ENCODE measurements around the gene CYB5D1.

CYB5D1 gene

GRCh38 chr17:7884581-7885366, 27.0 kb downstream of the CYB5D1 start:
- Histone ChIP-seq H3K79me1 (replicated peaks; ENCODE audit: low read length, poor library complexity, severe bottlenecking) (peaks cover 4% of the 10 kb centered on the region), H2AFZ (ENCODE audit: low read depth, low read length) (no peak overlapping the region), H2BK120ac (ENCODE audit: low read depth, low read length) (peak overlapping the region; percentile 100), H3K4me3 (ENCODE audit: insufficient read depth in 1 of 2, low read depth in 1 of 2, low read length in 2 of 2) (peak overlapping the region; percentile 70 to 94), H3K27ac (ENCODE audit: low read length, poor library complexity, severe bottlenecking) (peak overlapping the region; percentile 66), H2BK12ac (ENCODE audit: low read length in 2 of 2) (no peak overlapping the region), H3K9me3 (ENCODE audit: control insufficient read depth, low read length) (no peaks in the 10 kb centered on the region), H3K4me2 (ENCODE audit: low read length, poor library complexity, severe bottlenecking) (no peak overlapping the region), H3K9ac (ENCODE audit: low read length) (peak overlapping the region; percentile 91), H3K27me3 (ENCODE audit: control insufficient read depth in 1 of 2, insufficient read depth in 1 of 2, low read length in 2 of 2) (no peaks in the 10 kb centered on the region), H2BK5ac (ENCODE audit: low read depth, low read length, poor library complexity, severe bottlenecking) (peak overlapping the region; percentile 93), H3K4ac (ENCODE audit: low read depth in 1 of 2, low read length in 2 of 2) (peak overlapping the region; percentile 72 to 97), H3K23ac (ENCODE audit: low read length in 2 of 2) (no peak overlapping the region), H3K18ac (ENCODE audit: low read depth in 1 of 2, low read length in 2 of 2) (peak overlapping the region; percentile 95 to 96), H2AK5ac (ENCODE audit: low read length, severe bottlenecking) (no peak overlapping the region), H3K14ac (ENCODE audit: low read length in 2 of 2) (peak overlapping the region in 1 of 2 experiments; percentile 50), H3K4me1 (ENCODE audit: control insufficient read depth, insufficient read depth, low read depth, low read length) (peaks cover 22% of the 10 kb centered on the region), H3K36me3 (ENCODE audit: control insufficient read depth in 1 of 2, insufficient read depth in 2 of 2, low read depth in 1 of 2, low read length in 2 of 2) (peaks cover 4 to 28% of the 10 kb centered on the region in 2 experiments), H4K8ac (ENCODE audit: low read length) (peak overlapping the region; percentile 94), H2BK15ac (ENCODE audit: low read depth, poor library complexity, severe bottlenecking) (peak overlapping the region; percentile 95), H4K91ac (ENCODE audit: low read length) (peak overlapping the region; percentile 90)
- DNase-seq: peak; percentile 8
- WGBS: no CpG with 5 or more reads among the region's 100 CpGs

GRCh38 chr17:7885367-7886226, 27.8 kb downstream of the CYB5D1 start:
- peak overlapping the region; percentile 91 for H3K9ac ChIP-seq (ENCODE audit: low read length)
- H2BK120ac ChIP-seq (ENCODE audit: low read depth, low read length): peak overlapping the region; percentile 94
- H2AFZ ChIP-seq (ENCODE audit: low read depth, low read length): peak overlapping the region; percentile 6
- H3K14ac ChIP-seq (ENCODE audit: low read length in 2 of 2): peak overlapping the region in 1 of 2 experiments; percentile 100
- peak overlapping the region; percentile 91 for H4K91ac ChIP-seq (ENCODE audit: low read length)
- peaks cover 22% of the 10 kb centered on the region for H3K4me1 ChIP-seq (ENCODE audit: control insufficient read depth, insufficient read depth, low read depth, low read length)
- WGBS: under 1% methylated on average over 46 of the region's 64 CpGs
- no peaks in the 10 kb centered on the region for H3K27me3 ChIP-seq (ENCODE audit: control insufficient read depth in 1 of 2, insufficient read depth in 1 of 2, low read length in 2 of 2)
- peaks cover 10 to 23% of the 10 kb centered on the region in 2 experiments for H3K36me3 ChIP-seq (ENCODE audit: control insufficient read depth in 1 of 2, insufficient read depth in 2 of 2, low read depth in 1 of 2, low read length in 2 of 2)
- peak overlapping the region; percentile 70 to 94 for H3K4me3 ChIP-seq (ENCODE audit: insufficient read depth in 1 of 2, low read depth in 1 of 2, low read length in 2 of 2)
- H2BK5ac ChIP-seq (ENCODE audit: low read depth, low read length, poor library complexity, severe bottlenecking): peak overlapping the region; percentile 93
- H3K27ac ChIP-seq (ENCODE audit: low read length, poor library complexity, severe bottlenecking): peak overlapping the region; percentile 95
- peak; percentile 64 for DNase-seq
- peaks cover 4% of the 10 kb centered on the region for H3K79me1 ChIP-seq (replicated peaks; ENCODE audit: low read length, poor library complexity, severe bottlenecking)
- H3K4ac ChIP-seq (ENCODE audit: low read depth in 1 of 2, low read length in 2 of 2): peak overlapping the region; percentile 42 to 88
- peak overlapping the region in 1 of 2 experiments; percentile 16 for H3K23ac ChIP-seq (ENCODE audit: low read length in 2 of 2)
- no peaks in the 10 kb centered on the region for H3K9me3 ChIP-seq (ENCODE audit: control insufficient read depth, low read length)
- peak overlapping the region; percentile 94 for H3K4me2 ChIP-seq (ENCODE audit: low read length, poor library complexity, severe bottlenecking)
- H2BK15ac ChIP-seq (ENCODE audit: low read depth, poor library complexity, severe bottlenecking): peak overlapping the region; percentile 60
- H2AK5ac ChIP-seq (ENCODE audit: low read length, severe bottlenecking): peak overlapping the region; percentile 14
- H3K18ac ChIP-seq (ENCODE audit: low read depth in 1 of 2, low read length in 2 of 2): peak overlapping the region; percentile 74 to 96
- peak overlapping the region; percentile 30 for H4K8ac ChIP-seq (ENCODE audit: low read length)
- peak overlapping the region; percentile 51 to 89 for H2BK12ac ChIP-seq (ENCODE audit: low read length in 2 of 2)

- peak overlapping the region; percentile 70 to 94 for H3K4me3 ChIP-seq (ENCODE audit: insufficient read depth in 1 of 2, low read depth in 1 of 2, low read length in 2 of 2)
- peak overlapping the region; percentile 12 for H4K8ac ChIP-seq (ENCODE audit: low read length)
- peak overlapping the region; percentile 32 for H4K91ac ChIP-seq (ENCODE audit: low read length)
- H2BK120ac ChIP-seq (ENCODE audit: low read depth, low read length): peak overlapping the region; percentile 84
- peak overlapping the region in 1 of 2 experiments; percentile 73 for H3K14ac ChIP-seq (ENCODE audit: low read length in 2 of 2)
- peak overlapping the region; percentile 96 for H3K18ac ChIP-seq (ENCODE audit: low read depth in 1 of 2, low read length in 2 of 2)
- H3K9me3 ChIP-seq (ENCODE audit: control insufficient read depth, low read length): no peaks in the 10 kb centered on the region
- peak overlapping the region; percentile 91 for H3K9ac ChIP-seq (ENCODE audit: low read length)
- H2BK5ac ChIP-seq (ENCODE audit: low read depth, low read length, poor library complexity, severe bottlenecking): peak overlapping the region; percentile 53
- H3K4ac ChIP-seq (ENCODE audit: low read depth in 1 of 2, low read length in 2 of 2): peak overlapping the region; percentile 46 to 88
- H3K27me3 ChIP-seq (ENCODE audit: control insufficient read depth in 1 of 2, insufficient read depth in 1 of 2, low read length in 2 of 2): no peaks in the 10 kb centered on the region
- peak overlapping the region; percentile 94 for H3K4me2 ChIP-seq (ENCODE audit: low read length, poor library complexity, severe bottlenecking)
- peak overlapping the region; percentile 72 to 89 for H2BK12ac ChIP-seq (ENCODE audit: low read length in 2 of 2)
- peak overlapping the region; percentile 95 for H3K27ac ChIP-seq (ENCODE audit: low read length, poor library complexity, severe bottlenecking)
- H2AK5ac ChIP-seq (ENCODE audit: low read length, severe bottlenecking): peak overlapping the region; percentile 98
- no peak overlapping the region for H2AFZ ChIP-seq (ENCODE audit: low read depth, low read length)
- no peak overlapping the region for H3K23ac ChIP-seq (ENCODE audit: low read length in 2 of 2)
- peaks cover 22% of the 10 kb centered on the region for H3K4me1 ChIP-seq (ENCODE audit: control insufficient read depth, insufficient read depth, low read depth, low read length)
- H3K36me3 ChIP-seq (ENCODE audit: control insufficient read depth in 1 of 2, insufficient read depth in 2 of 2, low read depth in 1 of 2, low read length in 2 of 2): peaks cover 18 to 23% of the 10 kb centered on the region in 2 experiments
- peak; percentile 61 for DNase-seq
- 1% methylated on average over 28 of the region's 30 CpGs for WGBS
- peaks cover 13% of the 10 kb centered on the region for H3K79me1 ChIP-seq (replicated peaks; ENCODE audit: low read length, poor library complexity, severe bottlenecking)
- H2BK15ac ChIP-seq (ENCODE audit: low read depth, poor library complexity, severe bottlenecking): peak overlapping the region; percentile 91
Measured at GRCh38 chr17:7886227-7887037, 28.6 kb downstream of the CYB5D1 start.
